Kidney epithelial cell (primary cell): Measurements from ENCODE around the gene PLXNA2. TPM values are rescaled to one million over a fixed set of nuclear protein-coding genes. Genes with fewer than 3 reads are reported as not detected.

Experiments used
- DNase-seq: peaks from one replicate; pipeline ENCODE4 v3.0.0-alpha.2; 2010; ENCODE audit warnings: low read depth
- H3K27me3 ChIP-seq: 2 replicates; pipeline ENCODE4 v1.6.0; 2011; ENCODE audit warnings: low read length; ENCODE audit not compliant: control insufficient read depth, insufficient read depth
- H3K36me3 ChIP-seq: 2 replicates; pipeline ENCODE4 v1.5.1; 2011; ENCODE audit warnings: low read length; ENCODE audit not compliant: control insufficient read depth, insufficient read depth
- H3K4me3 ChIP-seq: 2 replicates; pipeline ENCODE4 v1.5.1; 2011; ENCODE audit warnings: low read depth, mild to moderate bottlenecking, control low read depth, low read length
- total RNA-seq: library from RNA; depleted of rRNA; stranded (reverse); fragments of >200 nt; gene quantifications from 2 replicates; pipeline ENCODE4 v1.2.3, GENCODE V29; 2015
- TF ChIP-seq, protein P1 (sequence below): IDR thresholded peaks from 2 replicates; pipeline ENCODE4 v1.5.1; 2011; ENCODE audit warnings: mild to moderate bottlenecking, moderate library complexity, low read length, control low read depth, inconsistent platforms; ENCODE audit not compliant: insufficient read depth, poor library complexity, severe bottlenecking

PLXNA2 gene
- total RNA-seq, 1 donor from 2014 or later = 6.9 TPM

DNA sequence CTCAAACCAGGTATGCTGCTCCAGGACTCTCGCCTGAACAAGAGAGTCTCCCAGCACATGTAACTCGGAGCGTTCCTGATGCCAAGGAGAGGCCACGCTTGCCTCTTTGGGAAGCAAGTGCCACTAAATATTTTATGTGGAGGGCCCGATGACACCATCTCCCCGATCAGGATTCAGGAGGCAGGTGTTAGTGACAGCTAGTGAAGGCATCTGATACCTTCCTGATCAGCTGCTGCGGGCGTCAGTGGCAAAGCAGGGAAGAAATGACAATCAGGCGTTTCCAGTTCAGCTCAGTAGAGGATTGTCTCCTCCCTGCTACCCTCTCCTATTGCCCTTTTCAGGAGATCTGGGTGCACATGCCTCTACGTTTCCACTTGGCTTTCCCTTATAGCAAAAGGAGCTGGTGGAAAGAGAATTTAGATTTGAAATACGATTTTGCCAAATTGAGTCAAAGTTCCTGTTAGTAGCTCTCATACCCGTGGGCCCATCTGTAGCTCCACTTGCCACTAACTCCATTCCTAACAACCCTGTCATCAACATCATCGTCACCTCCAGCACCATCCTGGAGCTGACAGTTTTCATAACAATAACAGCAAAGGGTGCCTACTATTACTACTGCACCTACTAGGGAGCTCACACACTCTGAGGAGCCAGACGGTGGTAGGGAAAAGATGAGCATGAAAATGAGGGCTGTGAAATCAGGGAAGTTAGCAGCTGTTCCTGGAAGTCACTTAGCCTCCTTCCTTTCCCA is 21.6 kb downstream of the PLXNA2 start:
- DNase-seq = no peak
- TF ChIP-seq, protein P1, sequence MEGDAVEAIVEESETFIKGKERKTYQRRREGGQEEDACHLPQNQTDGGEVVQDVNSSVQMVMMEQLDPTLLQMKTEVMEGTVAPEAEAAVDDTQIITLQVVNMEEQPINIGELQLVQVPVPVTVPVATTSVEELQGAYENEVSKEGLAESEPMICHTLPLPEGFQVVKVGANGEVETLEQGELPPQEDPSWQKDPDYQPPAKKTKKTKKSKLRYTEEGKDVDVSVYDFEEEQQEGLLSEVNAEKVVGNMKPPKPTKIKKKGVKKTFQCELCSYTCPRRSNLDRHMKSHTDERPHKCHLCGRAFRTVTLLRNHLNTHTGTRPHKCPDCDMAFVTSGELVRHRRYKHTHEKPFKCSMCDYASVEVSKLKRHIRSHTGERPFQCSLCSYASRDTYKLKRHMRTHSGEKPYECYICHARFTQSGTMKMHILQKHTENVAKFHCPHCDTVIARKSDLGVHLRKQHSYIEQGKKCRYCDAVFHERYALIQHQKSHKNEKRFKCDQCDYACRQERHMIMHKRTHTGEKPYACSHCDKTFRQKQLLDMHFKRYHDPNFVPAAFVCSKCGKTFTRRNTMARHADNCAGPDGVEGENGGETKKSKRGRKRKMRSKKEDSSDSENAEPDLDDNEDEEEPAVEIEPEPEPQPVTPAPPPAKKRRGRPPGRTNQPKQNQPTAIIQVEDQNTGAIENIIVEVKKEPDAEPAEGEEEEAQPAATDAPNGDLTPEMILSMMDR = no peak
- Histone ChIP-seq H3K4me3 (no peak overlapping the region), H3K27me3 (no peaks in the 10 kb centered on the region), H3K36me3 (no peaks in the 10 kb centered on the region)

DNA sequence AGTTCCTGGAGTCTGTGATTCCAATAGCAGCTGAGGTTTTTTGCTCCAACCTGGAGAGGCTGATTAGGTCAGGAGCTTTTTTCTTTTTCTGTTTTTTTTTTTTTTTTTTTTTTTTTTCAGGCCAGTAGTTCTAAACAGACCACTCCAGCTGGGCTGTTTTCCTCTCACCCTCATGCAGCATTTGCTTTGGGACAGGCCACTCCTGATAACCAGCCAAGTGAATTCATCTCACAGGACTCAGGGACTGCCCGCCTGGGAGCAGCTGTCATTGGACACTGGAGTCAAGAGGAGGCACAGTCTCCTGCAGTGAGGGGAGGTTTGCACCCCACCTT is 22.9 kb downstream of the PLXNA2 start:
- Histone ChIP-seq H3K4me3 (no peak overlapping the region), H3K27me3 (no peaks in the 10 kb centered on the region), H3K36me3 (no peaks in the 10 kb centered on the region)
- TF ChIP-seq, protein P1 = no peak
- no peak for DNase-seq

DNA sequence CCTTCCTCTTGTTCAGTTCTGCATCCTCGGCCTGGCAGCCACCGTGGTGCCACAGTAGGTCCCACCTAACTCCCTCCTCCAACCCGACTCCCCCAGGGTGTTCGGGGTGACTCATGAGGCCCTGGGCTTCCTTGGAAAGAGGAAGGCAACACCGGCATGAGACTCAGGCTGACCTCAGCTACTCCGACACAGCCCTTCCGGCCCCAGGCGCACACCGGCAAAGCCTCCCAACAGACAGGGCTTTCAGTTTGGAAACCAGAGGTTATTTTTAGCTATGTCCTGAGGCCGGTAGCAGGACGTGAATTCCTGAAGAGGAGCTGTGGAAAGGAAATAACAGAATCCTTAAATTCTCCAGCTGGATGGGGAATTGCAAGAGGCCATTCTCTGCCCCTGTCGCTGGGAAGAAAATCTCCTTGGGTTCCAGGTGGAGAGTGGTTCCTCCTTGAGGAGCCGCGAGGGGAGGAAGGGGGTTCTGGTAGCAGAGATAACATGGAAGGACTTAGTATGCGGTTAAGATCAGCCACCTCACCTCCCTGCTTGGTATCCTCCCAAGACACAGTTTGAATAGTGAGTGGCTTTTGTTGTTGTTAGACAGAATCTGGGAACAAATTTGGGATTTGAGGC is 24.4 kb downstream of the PLXNA2 start:
- no peak for DNase-seq
- Histone ChIP-seq H3K27me3 (no peaks in the 10 kb centered on the region), H3K4me3 (no peak overlapping the region), H3K36me3 (no peaks in the 10 kb centered on the region)
- TF ChIP-seq, protein P1 = no peak

DNA sequence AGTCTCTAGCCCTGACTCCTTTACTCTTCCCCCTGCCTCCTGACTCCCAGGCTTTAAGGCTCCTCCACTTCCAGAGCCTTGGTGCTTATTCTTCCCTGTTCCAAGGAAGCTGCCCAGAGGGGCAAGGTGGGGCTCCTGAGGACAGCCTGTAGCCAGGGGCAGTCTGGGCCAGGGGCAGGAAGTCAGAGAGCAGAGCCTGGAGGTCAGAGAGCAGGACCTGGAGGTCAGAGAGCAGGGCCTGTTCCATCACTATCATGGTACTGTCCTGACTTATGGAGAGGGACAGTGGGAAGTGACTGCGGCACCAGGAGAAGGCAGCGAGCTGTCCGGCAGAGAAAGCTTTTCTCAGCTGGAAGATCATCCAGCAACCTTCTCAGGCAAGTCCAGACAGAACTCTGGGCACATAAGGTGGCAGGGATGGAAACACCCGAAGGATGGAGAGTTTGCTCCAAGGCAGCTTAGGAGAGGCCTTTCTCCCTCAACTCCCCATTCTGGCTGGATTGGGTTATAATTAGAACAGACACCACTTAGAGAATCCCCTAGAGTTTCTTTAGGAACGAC is 25.0 kb downstream of the PLXNA2 start:
- no peak for DNase-seq
- Histone ChIP-seq H3K36me3 (no peaks in the 10 kb centered on the region), H3K27me3 (no peaks in the 10 kb centered on the region), H3K4me3 (no peak overlapping the region)
- TF ChIP-seq, protein P1 = no peak

DNA sequence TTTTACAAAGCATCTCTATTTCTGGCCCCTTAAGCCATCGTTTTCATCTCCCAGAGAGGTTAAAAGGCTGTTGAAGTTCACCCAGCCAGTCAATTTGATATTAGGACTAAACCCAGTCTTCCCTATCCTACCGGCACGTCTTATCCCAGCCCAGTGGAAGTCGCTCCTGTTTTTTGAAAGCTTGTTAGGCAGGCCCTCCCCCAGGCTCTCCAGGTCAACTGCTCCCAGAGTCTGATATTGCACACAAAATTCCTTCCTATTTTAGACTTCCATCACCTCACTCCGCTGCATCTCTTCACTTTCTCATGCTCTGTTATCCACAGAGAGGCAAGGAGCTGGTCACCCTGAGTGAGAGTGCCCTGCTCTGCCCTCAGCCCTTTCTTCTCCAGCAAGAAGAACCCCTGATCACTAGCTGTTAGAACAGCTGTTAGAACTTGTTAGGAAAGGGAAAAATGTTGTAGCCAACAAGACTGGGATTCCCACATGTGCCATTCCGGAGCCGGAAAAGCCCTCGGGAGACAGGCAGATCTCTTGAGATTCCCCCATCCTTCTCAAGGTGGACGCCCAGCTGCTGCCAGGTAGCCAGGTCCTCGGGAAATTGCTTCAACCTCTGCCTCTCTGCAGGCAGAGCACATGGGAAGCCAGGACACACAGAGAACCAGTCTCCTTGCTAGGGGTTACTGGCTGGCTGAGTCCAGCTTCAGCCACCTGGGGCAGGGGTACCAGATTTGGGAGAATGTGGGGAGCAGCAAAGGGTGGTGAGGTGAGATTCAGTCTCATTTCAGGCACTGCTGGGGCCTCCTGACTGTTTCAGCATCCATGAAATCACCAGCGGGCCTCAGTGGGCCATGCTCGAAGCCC is 25.7 kb downstream of the PLXNA2 start:
- TF ChIP-seq, protein P1 = no peak
- H3K36me3 ChIP-seq = no peaks in the 10 kb centered on the region
- no peak overlapping the region for H3K4me3 ChIP-seq
- DNase-seq = no peak
- no peaks in the 10 kb centered on the region for H3K27me3 ChIP-seq
